PFSK-1 (cell line): ENCODE results near the gene SCYGR8.

Source experiments
- FOXP2 ChIP-seq: optimal IDR thresholded peaks from 2 replicates; pipeline ENCODE3; 2011; ENCODE audit warnings: borderline replicate concordance, control low read depth, inconsistent platforms; ENCODE audit not compliant: insufficient read depth; ENCODE audit errors: extremely low read length, extremely low read depth
- POLR2AphosphoS5 ChIP-seq: IDR thresholded peaks from 2 replicates; pipeline ENCODE4 v1.6.1; 2012; ENCODE audit warnings: low read depth, mild to moderate bottlenecking, control low read depth, low read length, moderate library complexity
- REST ChIP-seq, 2 experiments: IDR thresholded peaks; 2 replicates each; pipeline versions ENCODE4 v1.6.1 to v1.8.0; 2011 to 2012; ENCODE audit warnings: low read depth in 2 of 2, low read length in 2 of 2, control low read depth in 1 of 2, inconsistent platforms in 1 of 2, mild to moderate bottlenecking in 1 of 2, moderate library complexity in 1 of 2; ENCODE audit not compliant: insufficient read depth in 1 of 2
- SIN3A ChIP-seq: IDR thresholded peaks from 2 replicates; pipeline ENCODE4 v1.6.1; 2012; ENCODE audit warnings: mild to moderate bottlenecking, low read length, moderate library complexity, borderline replicate concordance; ENCODE audit not compliant: insufficient read depth
- TAF1 ChIP-seq: IDR thresholded peaks from 2 replicates; pipeline ENCODE4 v1.6.1; 2012; ENCODE audit warnings: low read length, control low read depth, borderline replicate concordance; ENCODE audit not compliant: insufficient read depth

The SCYGR8 gene

DNA sequence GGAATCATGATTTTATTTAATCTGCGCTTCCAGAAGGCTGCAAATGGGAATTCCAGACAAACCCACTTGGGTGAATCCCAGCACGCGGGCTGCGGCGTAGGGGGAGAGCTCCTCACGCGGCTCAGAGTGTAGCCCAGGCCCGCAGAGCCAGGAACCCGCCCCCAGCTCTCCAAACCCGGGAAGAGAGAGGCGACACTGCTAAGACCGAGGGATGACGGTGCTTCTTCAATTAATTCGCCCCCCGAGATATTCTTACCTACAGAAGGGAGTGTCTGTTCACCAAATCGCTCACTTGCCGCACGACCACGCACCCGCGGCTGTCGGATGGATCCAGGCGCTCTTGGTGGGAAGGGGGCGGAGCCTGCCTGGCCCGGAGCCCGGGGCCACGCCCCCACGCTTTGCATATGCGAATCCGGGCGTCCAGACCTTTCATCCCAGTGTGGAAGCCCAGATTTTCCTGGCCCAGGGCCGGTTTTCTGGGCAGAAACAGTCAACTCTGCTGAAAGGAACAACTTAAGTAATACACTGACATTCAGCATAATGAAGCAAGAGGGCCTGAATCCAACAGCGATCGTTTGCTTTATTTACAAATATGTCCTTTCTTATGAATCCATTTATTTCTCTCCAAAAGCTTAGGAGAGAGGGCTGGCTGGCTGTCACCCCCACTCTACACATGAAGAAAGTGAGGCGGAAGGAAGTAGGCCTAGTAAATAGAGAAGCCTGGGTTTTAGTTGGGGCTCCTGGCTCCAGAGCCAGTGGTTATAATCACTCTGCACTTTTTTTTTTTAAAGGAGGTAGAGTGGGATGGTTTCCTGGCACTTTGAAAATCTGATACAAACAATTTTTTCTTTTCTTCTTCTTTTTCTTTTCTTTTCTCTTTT is 27.8 kb upstream of the SCYGR8 start, which contains the start of gene SLC19A3:
TSS of gene SLC19A3 (minus strand) at position 342 of the 881 bp plus-strand sequence. CDS start 15,710 bp downstream, outside the sequence.
- TF ChIP-seq SIN3A (no peak), POLR2AphosphoS5 (no peak), REST (IDR thresholded peaks at IDR 0.05; ENCODE audit: insufficient read depth in 1 of 2, low read depth in 2 of 2, low read length in 2 of 2) (no peak), TAF1 (no peak), FOXP2 (no peak)

DNA sequence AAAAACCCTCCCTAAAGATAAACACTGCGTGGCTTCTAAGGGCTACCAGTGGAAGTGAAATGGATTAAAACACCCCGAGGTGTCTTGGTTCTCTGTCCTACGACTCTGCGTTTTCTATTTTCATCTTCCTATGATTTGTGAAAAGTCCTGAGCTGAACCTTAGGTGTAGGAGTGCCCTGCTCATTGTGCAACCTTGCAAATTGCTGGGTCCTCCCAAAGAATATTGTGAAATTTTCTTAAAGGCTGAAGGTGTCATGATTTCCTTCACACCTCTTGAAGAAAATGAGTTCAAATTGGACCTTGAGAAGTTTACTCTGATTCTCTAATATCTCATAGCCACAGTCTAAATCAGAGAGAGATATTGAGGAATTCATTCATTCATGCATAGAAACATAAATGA is 26.1 kb upstream of the SCYGR8 start:
- no peak for TF ChIP-seq TAF1
- TF ChIP-seq SIN3A, result no peak

DNA sequence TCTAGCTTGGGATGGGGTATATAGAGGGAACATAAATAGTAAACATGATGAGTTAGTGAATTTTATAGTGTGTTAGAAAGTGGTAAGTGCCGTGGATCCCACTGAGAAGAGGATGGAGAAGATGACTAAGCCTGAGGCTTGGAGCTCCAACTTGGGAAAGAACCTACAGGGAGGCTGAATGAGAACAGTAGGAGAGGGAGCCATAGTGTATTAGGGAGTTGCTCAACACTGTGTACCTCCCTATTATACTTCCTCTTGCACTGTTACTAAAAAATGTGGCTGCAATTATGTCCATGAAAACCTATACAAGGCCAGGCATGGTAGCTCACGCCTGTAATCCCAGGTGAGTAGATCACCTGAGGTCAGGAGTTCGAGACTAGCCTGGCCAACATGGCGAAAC is 25.0 kb upstream of the SCYGR8 start:
- TF ChIP-seq TAF1 (no peak), POLR2AphosphoS5 (no peak), SIN3A (no peak), REST (IDR thresholded peaks at IDR 0.05; ENCODE audit: insufficient read depth in 1 of 2, low read depth in 2 of 2, low read length in 2 of 2) (no peak), FOXP2 (no peak)

- TF ChIP-seq POLR2AphosphoS5 (no peak), SIN3A (no peak), TAF1 (no peak), REST (IDR thresholded peaks at IDR 0.05; ENCODE audit: insufficient read depth in 1 of 2, low read depth in 2 of 2, low read length in 2 of 2) (no peak), FOXP2 (no peak)
These were observed 21.2 kb upstream of the SCYGR8 start, which contains the start of gene SCYGR6 for GRCh38 chr2:227724394-227725039. SCYGR6 (minus strand) TSS chr2:227724757; CDS start chr2:227724757, 0 bp downstream.

- TF ChIP-seq TAF1, result no peak
- no peak for TF ChIP-seq SIN3A
- TF ChIP-seq FOXP2, result no peak
- TF ChIP-seq REST (IDR thresholded peaks at IDR 0.05; ENCODE audit: insufficient read depth in 1 of 2, low read depth in 2 of 2, low read length in 2 of 2), result no peak
- no peak for TF ChIP-seq POLR2AphosphoS5
These were observed 17.7 kb upstream of the SCYGR8 start, which contains the start of gene SCYGR7 for GRCh38 chr2:227728035-227728434. SCYGR7 (plus strand) TSS chr2:227728335; CDS start chr2:227728335, 0 bp downstream.
